Mesendoderm (in vitro differentiated cells): ENCODE results near the gene C1orf115.

Source experiments
- DNase-seq: peaks from one replicate; pipeline ENCODE4 v3.0.0; 2013
- H2AK5ac ChIP-seq: 2 replicates; pipeline ENCODE4 v1.6.1; 2013; ENCODE audit warnings: low read length, inconsistent platforms
- H2BK120ac ChIP-seq: 2 replicates; pipeline ENCODE4 v1.6.1; 2013; ENCODE audit warnings: low read depth, mild to moderate bottlenecking, low read length, moderate library complexity, mixed read lengths
- H2BK15ac ChIP-seq: replicated peaks from 2 replicates; pipeline ENCODE4 v1.6.1; 2013; ENCODE audit warnings: low read depth, mild to moderate bottlenecking, moderate library complexity
- H2BK5ac ChIP-seq: 2 replicates; pipeline ENCODE4 v1.6.1; 2013; ENCODE audit warnings: low read length, inconsistent platforms
- H3K18ac ChIP-seq: 2 replicates; pipeline ENCODE4 v1.6.1; 2013; ENCODE audit warnings: mild to moderate bottlenecking, low read length, mixed read lengths
- H3K23ac ChIP-seq: one replicate; pipeline ENCODE4 v1.6.1; 2013; ENCODE audit warnings: low read length
- H3K27ac ChIP-seq: 2 replicates; pipeline ENCODE4 v1.5.1; 2013; ENCODE audit warnings: low read depth, mild to moderate bottlenecking, inconsistent platforms, low read length, moderate library complexity
- H3K27me3 ChIP-seq: 2 replicates; pipeline ENCODE4 v1.6.1; 2013; ENCODE audit warnings: low read length, control low read depth, mild to moderate bottlenecking, inconsistent platforms; ENCODE audit not compliant: insufficient read depth, poor library complexity
- H3K36me3 ChIP-seq: 2 replicates; pipeline ENCODE4 v1.6.1; 2013; ENCODE audit warnings: low read length, inconsistent platforms; ENCODE audit not compliant: control insufficient read depth, insufficient read depth
- H3K4ac ChIP-seq: one replicate; pipeline ENCODE4 v1.6.1; 2013; ENCODE audit warnings: low read depth, mild to moderate bottlenecking, low read length, moderate library complexity
- H3K4me1 ChIP-seq: 2 replicates; pipeline ENCODE4 v1.6.1; 2013; ENCODE audit warnings: low read depth, low read length, inconsistent platforms; ENCODE audit not compliant: control insufficient read depth
- H3K4me2 ChIP-seq: 2 replicates; pipeline ENCODE4 v1.6.1; 2013; ENCODE audit warnings: low read length
- H3K4me3 ChIP-seq: 2 replicates; pipeline ENCODE4 v1.5.1; 2013; ENCODE audit warnings: mild to moderate bottlenecking, low read length
- H3K56ac ChIP-seq: one replicate; pipeline ENCODE4 v1.6.1; 2013; ENCODE audit warnings: low read length
- H3K79me1 ChIP-seq: 2 replicates; pipeline ENCODE4 v1.6.1; 2013; ENCODE audit warnings: low read length, inconsistent platforms
- H3K79me2 ChIP-seq: 2 replicates; pipeline ENCODE4 v1.6.1; 2013; ENCODE audit warnings: mild to moderate bottlenecking, low read length; ENCODE audit not compliant: control insufficient read depth, insufficient read depth
- H3K9ac ChIP-seq: 2 replicates; pipeline ENCODE4 v1.6.1; 2013; ENCODE audit warnings: low read length, inconsistent platforms
- H4K5ac ChIP-seq: one replicate; pipeline ENCODE4 v1.6.1; 2013; ENCODE audit warnings: low read length
- H4K8ac ChIP-seq: one replicate; pipeline ENCODE4 v1.6.1; 2013; ENCODE audit warnings: low read depth, mild to moderate bottlenecking, control low read depth, low read length, moderate library complexity
- WGBS: extraction: QIAGEN DNeasy Blood & Tissue Kit; methylation state at CpG from one replicate; pipeline ENCODE4 v1.1.7; 2013; ENCODE audit warnings: low lambda C conversion rate, missing lambda C conversion rate; ENCODE audit not compliant: insufficient coverage; ENCODE audit errors: extremely low coverage; 5-methylcytosine and 5-hydroxymethylcytosine counted together

C1orf115 gene

DNA sequence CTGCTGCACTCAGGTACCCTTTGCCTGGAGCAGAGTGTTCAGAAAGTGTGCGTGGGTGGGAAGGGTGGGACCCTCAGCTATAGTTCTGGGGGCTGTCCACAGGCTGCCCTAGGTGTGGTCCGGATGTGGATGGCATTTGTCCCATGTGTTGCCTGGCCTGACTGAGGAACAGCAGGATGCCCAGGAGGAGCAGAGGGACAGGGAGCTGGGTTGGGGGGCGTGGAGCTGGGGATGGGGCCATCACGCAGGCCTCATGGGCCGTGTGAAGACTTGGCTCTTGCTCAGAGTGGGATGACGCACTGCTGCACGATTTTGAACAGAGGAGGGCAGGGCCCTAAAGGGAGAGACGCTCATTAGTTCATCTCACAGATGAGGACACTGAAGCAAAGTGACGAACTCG, 17.0 kb downstream of the C1orf115 start:
- H3K4me1 ChIP-seq = no peaks in the 10 kb centered on the region
- H3K4me3 ChIP-seq = no peak overlapping the region
- H4K5ac ChIP-seq = no peak overlapping the region
- H3K79me1 ChIP-seq = no peaks in the 10 kb centered on the region
- H2BK15ac ChIP-seq = no peak overlapping the region
- H2BK5ac ChIP-seq = no peak overlapping the region
- no peaks in the 10 kb centered on the region for H3K79me2 ChIP-seq
- H3K18ac ChIP-seq = no peak overlapping the region
- no peaks in the 10 kb centered on the region for H3K36me3 ChIP-seq
- H3K4ac ChIP-seq = no peak overlapping the region
- no peak overlapping the region for H3K27ac ChIP-seq
- H3K23ac ChIP-seq = no peak overlapping the region
- no CpG with 5 or more reads among the region's 10 CpGs for WGBS
- H3K4me2 ChIP-seq = no peak overlapping the region
- H3K27me3 ChIP-seq = no peaks in the 10 kb centered on the region
- H3K56ac ChIP-seq = no peak overlapping the region
- no peak overlapping the region for H2BK120ac ChIP-seq
- DNase-seq = no peak
- H4K8ac ChIP-seq = no peak overlapping the region
- H3K9ac ChIP-seq = no peak overlapping the region
- no peak overlapping the region for H2AK5ac ChIP-seq

DNA sequence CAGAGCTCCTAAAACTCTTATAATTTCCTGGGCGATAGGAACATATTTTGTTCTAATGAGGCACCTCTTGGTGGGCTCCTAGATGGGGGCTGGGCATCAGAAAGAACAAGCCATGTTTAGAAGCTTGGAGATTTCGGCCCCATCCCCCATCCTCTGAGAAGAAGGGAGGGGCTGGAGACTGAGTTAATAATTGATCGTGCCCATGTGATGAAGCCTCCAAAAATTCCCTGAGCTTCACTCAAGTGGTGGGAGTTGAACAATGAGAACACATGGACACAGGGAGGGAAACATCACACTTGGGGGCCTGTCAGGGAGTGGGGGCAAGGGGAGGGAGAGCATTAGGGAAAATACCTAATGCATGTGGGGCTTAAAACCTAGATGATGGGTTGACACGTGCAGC, 18.1 kb downstream of the C1orf115 start:
- no peak overlapping the region for H2BK120ac ChIP-seq
- H2BK5ac ChIP-seq = no peak overlapping the region
- no peak overlapping the region for H3K4me3 ChIP-seq
- H3K4ac ChIP-seq = no peak overlapping the region
- H4K5ac ChIP-seq = no peak overlapping the region
- no peak overlapping the region for H3K23ac ChIP-seq
- H4K8ac ChIP-seq = no peak overlapping the region
- no peak overlapping the region for H3K9ac ChIP-seq
- H3K4me1 ChIP-seq = no peaks in the 10 kb centered on the region
- H3K36me3 ChIP-seq = no peaks in the 10 kb centered on the region
- no CpG with 5 or more reads among the region's 4 CpGs for WGBS
- no peaks in the 10 kb centered on the region for H3K79me2 ChIP-seq
- no peaks in the 10 kb centered on the region for H3K79me1 ChIP-seq
- H3K27ac ChIP-seq = no peak overlapping the region
- no peak overlapping the region for H2AK5ac ChIP-seq
- H3K18ac ChIP-seq = no peak overlapping the region
- no peak for DNase-seq
- no peaks in the 10 kb centered on the region for H3K27me3 ChIP-seq
- no peak overlapping the region for H3K4me2 ChIP-seq
- no peak overlapping the region for H3K56ac ChIP-seq
- no peak overlapping the region for H2BK15ac ChIP-seq

DNA sequence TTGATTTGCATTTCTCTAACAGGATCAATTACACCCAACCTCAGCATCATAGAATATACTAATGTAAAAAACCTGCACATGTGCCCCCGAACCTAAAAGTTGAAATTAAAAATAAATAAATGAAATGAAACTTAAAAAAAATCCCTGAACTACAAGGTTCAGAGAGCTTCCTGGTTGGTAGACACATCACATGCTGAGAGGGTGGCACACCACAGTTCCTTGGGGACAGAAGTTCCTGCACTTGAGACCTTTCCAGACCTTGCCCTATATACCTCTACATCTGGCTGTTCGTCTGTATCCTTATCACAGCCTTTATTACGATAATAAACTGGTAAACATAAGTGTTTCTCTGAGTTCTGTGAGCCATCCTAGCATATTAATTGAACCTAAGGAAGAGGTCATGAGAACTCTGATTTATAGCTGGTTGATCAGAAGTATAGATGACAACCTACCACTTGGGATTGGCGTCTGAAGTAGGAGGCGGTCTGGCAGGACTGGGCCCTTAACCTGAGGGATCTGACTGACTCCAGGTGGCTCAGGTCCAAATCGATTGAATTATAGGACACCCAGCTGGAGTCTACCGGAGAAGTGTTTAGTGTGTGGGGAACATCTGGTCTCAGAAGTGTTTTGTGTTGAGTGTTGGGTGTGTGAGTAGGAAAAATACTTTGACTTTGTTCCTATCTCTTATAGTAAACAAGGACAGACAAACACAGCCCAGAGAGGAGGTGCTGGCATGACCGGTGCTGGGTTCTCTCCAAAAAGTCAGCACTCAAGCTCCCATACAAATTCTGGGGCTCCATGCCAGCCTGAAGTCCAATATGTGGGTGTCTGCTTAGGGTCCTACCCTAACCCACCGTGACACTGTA, 19.0 kb downstream of the C1orf115 start:
- no peak overlapping the region for H3K27ac ChIP-seq
- H2AK5ac ChIP-seq = no peak overlapping the region
- H3K4me1 ChIP-seq = no peaks in the 10 kb centered on the region
- no peak overlapping the region for H2BK15ac ChIP-seq
- no peaks in the 10 kb centered on the region for H3K36me3 ChIP-seq
- no peak overlapping the region for H3K23ac ChIP-seq
- H3K56ac ChIP-seq = no peak overlapping the region
- no CpG with 5 or more reads among the region's 9 CpGs for WGBS
- no peak overlapping the region for H3K4me3 ChIP-seq
- H4K5ac ChIP-seq = no peak overlapping the region
- H3K79me2 ChIP-seq = no peaks in the 10 kb centered on the region
- H3K18ac ChIP-seq = no peak overlapping the region
- no peaks in the 10 kb centered on the region for H3K27me3 ChIP-seq
- H2BK5ac ChIP-seq = no peak overlapping the region
- H4K8ac ChIP-seq = no peak overlapping the region
- H3K4ac ChIP-seq = no peak overlapping the region
- H2BK120ac ChIP-seq = no peak overlapping the region
- H3K4me2 ChIP-seq = no peak overlapping the region
- DNase-seq = no peak
- H3K9ac ChIP-seq = no peak overlapping the region
- no peaks in the 10 kb centered on the region for H3K79me1 ChIP-seq

DNA sequence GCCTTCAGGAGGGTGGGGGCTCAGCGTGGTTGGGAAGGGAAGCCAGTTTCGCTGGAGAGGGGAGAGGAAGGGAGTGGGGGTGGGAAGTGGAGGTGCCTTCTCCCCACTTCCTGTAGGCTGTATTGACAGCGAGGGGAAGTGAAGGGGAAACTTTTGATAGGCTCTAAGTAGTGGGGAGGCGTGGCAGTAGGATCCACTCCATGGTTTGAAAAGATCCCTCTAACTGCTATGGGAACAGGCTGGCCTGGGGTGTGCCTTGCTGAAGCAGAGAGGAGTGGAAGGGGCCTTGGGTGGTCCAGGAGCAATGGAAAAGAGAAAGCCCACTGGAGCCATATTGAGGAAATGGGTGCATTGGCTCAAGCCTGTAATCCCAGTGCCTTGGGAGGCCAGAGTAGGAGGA, 20.2 kb downstream of the C1orf115 start:
- H3K4me1 ChIP-seq = no peaks in the 10 kb centered on the region
- H3K9ac ChIP-seq = no peak overlapping the region
- no peak overlapping the region for H4K5ac ChIP-seq
- no peak overlapping the region for H3K23ac ChIP-seq
- DNase-seq = no peak
- H3K4ac ChIP-seq = no peak overlapping the region
- no peaks in the 10 kb centered on the region for H3K27me3 ChIP-seq
- no peak overlapping the region for H3K4me2 ChIP-seq
- no peak overlapping the region for H2BK120ac ChIP-seq
- no CpG with 5 or more reads among the region's 4 CpGs for WGBS
- no peak overlapping the region for H2BK15ac ChIP-seq
- H3K56ac ChIP-seq = no peak overlapping the region
- H4K8ac ChIP-seq = no peak overlapping the region
- H3K18ac ChIP-seq = no peak overlapping the region
- no peak overlapping the region for H2BK5ac ChIP-seq
- no peak overlapping the region for H3K27ac ChIP-seq
- no peaks in the 10 kb centered on the region for H3K79me1 ChIP-seq
- no peak overlapping the region for H3K4me3 ChIP-seq
- no peaks in the 10 kb centered on the region for H3K36me3 ChIP-seq
- H3K79me2 ChIP-seq = no peaks in the 10 kb centered on the region
- no peak overlapping the region for H2AK5ac ChIP-seq

DNA sequence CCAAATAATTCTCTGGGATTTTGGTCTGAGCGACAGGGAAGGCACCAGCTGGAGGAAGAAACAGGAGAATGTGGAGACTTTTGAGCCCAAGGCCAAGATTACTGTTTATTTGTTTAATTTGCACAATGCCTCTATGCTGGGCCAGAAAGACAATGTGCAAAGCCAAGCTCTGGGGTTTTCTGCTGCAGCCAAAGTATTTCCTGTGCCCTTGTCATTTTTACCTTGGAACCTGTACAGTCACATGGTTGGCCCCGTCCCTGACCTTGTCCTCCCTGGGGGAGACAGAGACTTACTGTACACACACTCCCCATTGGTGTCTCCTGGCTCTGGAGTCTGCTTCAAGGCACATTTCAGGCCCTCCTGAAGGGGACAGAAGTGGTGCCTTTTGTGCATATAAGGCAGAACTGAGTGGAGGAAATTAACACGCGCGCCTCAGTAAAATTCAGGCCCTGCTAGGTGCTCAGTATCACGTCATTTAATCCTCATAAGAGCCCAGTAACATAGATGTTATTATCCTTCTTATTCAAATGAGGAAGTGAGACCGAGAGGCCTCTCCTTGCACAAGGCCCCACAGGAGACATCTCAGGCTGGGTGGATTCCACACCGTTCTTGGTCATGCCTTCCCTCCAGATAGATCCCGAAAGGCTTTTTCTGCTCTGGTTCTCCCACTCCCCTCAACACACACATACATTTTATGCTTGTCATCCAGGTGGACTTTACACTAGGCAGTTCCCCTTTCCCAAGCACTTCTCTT, 21.1 kb downstream of the C1orf115 start:
- no peak for DNase-seq
- Histone ChIP-seq H4K5ac (no peak overlapping the region), H3K18ac (no peak overlapping the region), H3K4ac (no peak overlapping the region), H3K4me3 (no peak overlapping the region), H3K9ac (no peak overlapping the region), H3K79me1 (no peaks in the 10 kb centered on the region), H2AK5ac (no peak overlapping the region), H3K4me2 (no peak overlapping the region), H2BK120ac (no peak overlapping the region), H2BK5ac (no peak overlapping the region), H4K8ac (no peak overlapping the region), H3K36me3 (no peaks in the 10 kb centered on the region), H3K27ac (no peak overlapping the region), H3K4me1 (no peaks in the 10 kb centered on the region), H3K27me3 (no peaks in the 10 kb centered on the region), H3K79me2 (no peaks in the 10 kb centered on the region), H2BK15ac (no peak overlapping the region), H3K23ac (no peak overlapping the region), H3K56ac (no peak overlapping the region)
- no CpG with 5 or more reads among the region's 9 CpGs for WGBS
